Activated T-cell treated with anti-CD3 and anti-CD28 coated beads, Interleukin-2, amount 50 U/mL, for 24 hours (primary cell): Measurements from ENCODE around the gene ITPRID1.
"Not testable (repeated sequence)": the region's sequence is repeated elsewhere in the genome, so short reads cannot be mapped to it uniquely, and the experiment has no call there.

ENCODE experiments used
- DNase-seq: peaks from one replicate; pipeline ENCODE4 v3.0.0-alpha.2; 2020
- H3K27ac Mint-ChIP-seq: 2 replicates; pipeline ENCODE4 v1.8.0; 2020; ENCODE audit warnings: mild to moderate bottlenecking, mixed read lengths
- H3K27me3 Mint-ChIP-seq: 2 replicates; pipeline ENCODE4 v1.8.0; 2020; ENCODE audit warnings: mixed read lengths
- H3K36me3 Mint-ChIP-seq: 2 replicates; pipeline ENCODE4 v1.8.0; 2020; ENCODE audit warnings: low read depth, mixed read lengths
- H3K4me1 Mint-ChIP-seq: 2 replicates; pipeline ENCODE4 v1.8.0; 2020; ENCODE audit warnings: low read depth, mixed read lengths
- H3K4me3 Mint-ChIP-seq: 2 replicates; pipeline ENCODE4 v1.8.0; 2020; ENCODE audit warnings: mild to moderate bottlenecking, moderate library complexity, mixed read lengths
- H3K9me3 Mint-ChIP-seq: 2 replicates; pipeline ENCODE4 v1.8.0; 2020; ENCODE audit warnings: mixed read lengths

Gene ITPRID1

GRCh38 chr7:31493714-31494181, 20.1 kb upstream of the ITPRID1 start:
- H3K4me3 Mint-ChIP-seq, result no peak overlapping the region
- H3K27me3 Mint-ChIP-seq, result peaks cover 3% of the 10 kb centered on the region
- peaks cover 2% of the 10 kb centered on the region for H3K9me3 Mint-ChIP-seq
- H3K27ac Mint-ChIP-seq, result no peak overlapping the region
- H3K4me1 Mint-ChIP-seq, result no peaks in the 10 kb centered on the region
- no peak for DNase-seq
- H3K36me3 Mint-ChIP-seq, result no peaks in the 10 kb centered on the region

- no peak for DNase-seq
- Mint-ChIP-seq H3K9me3 (peaks cover 2% of the 10 kb centered on the region), H3K27ac (no peak overlapping the region), H3K36me3 (no peaks in the 10 kb centered on the region), H3K4me1 (no peaks in the 10 kb centered on the region), H3K4me3 (no peak overlapping the region), H3K27me3 (peaks cover 3% of the 10 kb centered on the region)
Measured at GRCh38 chr7:31494421-31494820, 19.5 kb upstream of the ITPRID1 start.

- Mint-ChIP-seq H3K36me3 (no peaks in the 10 kb centered on the region), H3K9me3 (peaks cover 2% of the 10 kb centered on the region), H3K4me3 (no peak overlapping the region), H3K4me1 (no peaks in the 10 kb centered on the region), H3K27ac (no peak overlapping the region), H3K27me3 (no peaks in the 10 kb centered on the region)
- DNase-seq, result no peak
Measured at GRCh38 chr7:31495653-31496052, 18.2 kb upstream of the ITPRID1 start.

- Mint-ChIP-seq H3K9me3 (peaks cover 2% of the 10 kb centered on the region), H3K27me3 (no peaks in the 10 kb centered on the region), H3K4me1 (no peaks in the 10 kb centered on the region), H3K4me3 (no peak overlapping the region), H3K36me3 (no peaks in the 10 kb centered on the region), H3K27ac (no peak overlapping the region)
- DNase-seq, result no peak
Measured at GRCh38 chr7:31497516-31497915, 16.4 kb upstream of the ITPRID1 start.

- Mint-ChIP-seq H3K27me3 (no peaks in the 10 kb centered on the region), H3K36me3 (no peaks in the 10 kb centered on the region), H3K4me1 (no peaks in the 10 kb centered on the region), H3K27ac (no peak overlapping the region), H3K9me3 (no peaks in the 10 kb centered on the region), H3K4me3 (no peak overlapping the region)
- DNase-seq, result no peak
Measured at GRCh38 chr7:31500656-31501055, 13.2 kb upstream of the ITPRID1 start.

- Mint-ChIP-seq H3K27ac (no peak overlapping the region), H3K36me3 (no peaks in the 10 kb centered on the region), H3K27me3 (no peaks in the 10 kb centered on the region), H3K9me3 (peaks cover 24% of the 10 kb centered on the region), H3K4me1 (no peaks in the 10 kb centered on the region), H3K4me3 (no peak overlapping the region)
- DNase-seq, result no peak
Measured at GRCh38 chr7:31508823-31509222, 5.1 kb upstream of the ITPRID1 start.

- Mint-ChIP-seq H3K27ac (no peak overlapping the region), H3K4me3 (no peak overlapping the region), H3K4me1 (no peaks in the 10 kb centered on the region), H3K9me3 (peaks cover 24% of the 10 kb centered on the region), H3K27me3 (no peaks in the 10 kb centered on the region), H3K36me3 (no peaks in the 10 kb centered on the region)
- no peak for DNase-seq
Measured at GRCh38 chr7:31512166-31512565, 1.7 kb upstream of the ITPRID1 start.

- Mint-ChIP-seq H3K36me3 (no peaks in the 10 kb centered on the region), H3K9me3 (peaks cover 12% of the 10 kb centered on the region), H3K4me3 (no peak overlapping the region), H3K27me3 (no peaks in the 10 kb centered on the region), H3K27ac (no peak overlapping the region), H3K4me1 (no peaks in the 10 kb centered on the region)
- no peak for DNase-seq
Measured at GRCh38 chr7:31516680-31517502, 3.0 kb downstream of the ITPRID1 start.

GRCh38 chr7:31517513-31517912, 3.6 kb downstream of the ITPRID1 start:
- Mint-ChIP-seq H3K27ac (no peak overlapping the region), H3K36me3 (no peaks in the 10 kb centered on the region)

GRCh38 chr7:31518766-31519165, 4.9 kb downstream of the ITPRID1 start:
- no peak for DNase-seq
- H3K4me3 Mint-ChIP-seq, result no peak overlapping the region
- H3K9me3 Mint-ChIP-seq, result peaks cover 14% of the 10 kb centered on the region
- no peak overlapping the region for H3K27ac Mint-ChIP-seq
- no peaks in the 10 kb centered on the region for H3K4me1 Mint-ChIP-seq
- H3K36me3 Mint-ChIP-seq, result no peaks in the 10 kb centered on the region
- no peaks in the 10 kb centered on the region for H3K27me3 Mint-ChIP-seq

More at GRCh38 chr7:31517513-31517912, 3.6 kb downstream of the ITPRID1 start:
- Mint-ChIP-seq H3K27me3 (no peaks in the 10 kb centered on the region), H3K9me3 (peaks cover 17% of the 10 kb centered on the region), H3K4me1 (no peaks in the 10 kb centered on the region), H3K4me3 (no peak overlapping the region)
- no peak for DNase-seq

- H3K4me1 Mint-ChIP-seq, result no peaks in the 10 kb centered on the region
- no peaks in the 10 kb centered on the region for H3K27me3 Mint-ChIP-seq
- H3K36me3 Mint-ChIP-seq, result no peaks in the 10 kb centered on the region
- H3K9me3 Mint-ChIP-seq, result peaks cover 16% of the 10 kb centered on the region
- H3K27ac Mint-ChIP-seq, result no peak overlapping the region
- no peak overlapping the region for H3K4me3 Mint-ChIP-seq
- no peak for DNase-seq
Measured at GRCh38 chr7:31521336-31522010, 7.6 kb downstream of the ITPRID1 start.

GRCh38 chr7:31526864-31527263, 13.0 kb downstream of the ITPRID1 start:
- no peaks in the 10 kb centered on the region for H3K27me3 Mint-ChIP-seq
- H3K4me1 Mint-ChIP-seq, result no peaks in the 10 kb centered on the region
- no peak overlapping the region for H3K4me3 Mint-ChIP-seq
- H3K9me3 Mint-ChIP-seq, result peaks cover 13% of the 10 kb centered on the region
- H3K36me3 Mint-ChIP-seq, result no peaks in the 10 kb centered on the region
- no peak for DNase-seq
- H3K27ac Mint-ChIP-seq, result no peak overlapping the region

GRCh38 chr7:31529103-31529502, 15.2 kb downstream of the ITPRID1 start:
- Mint-ChIP-seq H3K27me3 (no peaks in the 10 kb centered on the region), H3K27ac (no peak overlapping the region), H3K4me1 (no peaks in the 10 kb centered on the region), H3K36me3 (no peaks in the 10 kb centered on the region), H3K4me3 (no peak overlapping the region), H3K9me3 (peaks cover 6% of the 10 kb centered on the region)
- no peak for DNase-seq

- H3K36me3 Mint-ChIP-seq, H3K4me1 Mint-ChIP-seq, DNase-seq, H3K27ac Mint-ChIP-seq, H3K4me3 Mint-ChIP-seq, H3K27me3 Mint-ChIP-seq, H3K9me3 Mint-ChIP-seq: not testable (repeated sequence)
Measured at GRCh38 chr7:31540651-31541185, 26.8 kb downstream of the ITPRID1 start.

GRCh38 chr7:31545549-31545948, 31.7 kb downstream of the ITPRID1 start:
- Mint-ChIP-seq H3K4me3 (no peak overlapping the region), H3K36me3 (no peaks in the 10 kb centered on the region), H3K4me1 (no peaks in the 10 kb centered on the region), H3K27me3 (no peaks in the 10 kb centered on the region), H3K27ac (no peak overlapping the region), H3K9me3 (peaks cover 3% of the 10 kb centered on the region)
- no peak for DNase-seq
